ENCODE data around the gene TMEM181.
"Not testable (repeated sequence)": the region's sequence is repeated elsewhere in the genome, so short reads cannot be mapped to it uniquely, and the experiment has no call there.

Gene TMEM181

GRCh38 chr6:158517581-158517980 is 42.3 kb upstream of the TMEM181 start:
- ChIA-PET CTCF (no interaction called here), POLR2A (ENCODE audit: low non-redundant PET) (no interaction called here)
- no peak for TF ChIP-seq CTCF (conservative IDR thresholded peaks at IDR 0.05; ENCODE audit: low read depth)
- DNase-seq (ENCODE audit: low spot score) = no peak
- H3K27ac ChIP-seq = peak overlapping the region; percentile 83

- peak; percentile 86 for DNase-seq (ENCODE audit: low spot score)
- ChIA-PET POLR2A (ENCODE audit: low non-redundant PET) (no interaction called here), CTCF (interaction anchor here (0.6 to 2.6 kb wide), 8 partner anchors 8 to 1077 kb away, joined by 3 to 34 read pairs (median 4); no protein-coding TSS in a partner anchor)
- TF ChIP-seq CTCF (conservative IDR thresholded peaks at IDR 0.05; ENCODE audit: low read depth) = peak; percentile 77
- peak overlapping the region; percentile 83 for H3K27ac ChIP-seq
Observed at GRCh38 chr6:158518191-158519127, 41.4 kb upstream of the TMEM181 start.

GRCh38 chr6:158519300-158519699 is 40.6 kb upstream of the TMEM181 start:
- H3K27ac ChIP-seq = no peak overlapping the region
- DNase-seq (ENCODE audit: low spot score) = no peak
- TF ChIP-seq CTCF (conservative IDR thresholded peaks at IDR 0.05; ENCODE audit: low read depth) = no peak
- ChIA-PET POLR2A (ENCODE audit: low non-redundant PET) (interaction anchor here (0.5 kb wide), 1 partner anchor 12 kb away, joined by 4 read pairs; no protein-coding TSS in a partner anchor), CTCF (interaction anchor here (0.6 to 2.6 kb wide), 6 partner anchors 9 to 299 kb away, joined by 3 to 34 read pairs (median 4); no protein-coding TSS in a partner anchor)

- ChIA-PET POLR2A (ENCODE audit: low non-redundant PET) (interaction anchor here (0.5 kb wide), 1 partner anchor 11 kb away, joined by 4 read pairs; no protein-coding TSS in a partner anchor), CTCF (interaction anchor here (2.6 kb wide), 1 partner anchor 299 kb away, joined by 34 read pairs; no protein-coding TSS in a partner anchor)
- DNase-seq (ENCODE audit: low spot score) = no peak
- TF ChIP-seq CTCF (conservative IDR thresholded peaks at IDR 0.05; ENCODE audit: low read depth) = no peak
- no peak overlapping the region for H3K27ac ChIP-seq
Observed at GRCh38 chr6:158519761-158520160, 40.1 kb upstream of the TMEM181 start.

- DNase-seq (ENCODE audit: low spot score); H3K27ac ChIP-seq; POLR2A ChIA-PET (ENCODE audit: low non-redundant PET): not testable (repeated sequence)
- CTCF ChIA-PET = interaction anchor here (0.6 kb wide), 1 partner anchor 309 kb away, joined by 4 read pairs; no protein-coding TSS in a partner anchor
Observed at GRCh38 chr6:158520975-158521374, 38.9 kb upstream of the TMEM181 start.

- DNase-seq (ENCODE audit: low spot score) = no peak
- TF ChIP-seq CTCF (conservative IDR thresholded peaks at IDR 0.05; ENCODE audit: low read depth) = no peak
- ChIA-PET CTCF (no interaction called here), POLR2A (ENCODE audit: low non-redundant PET) (no interaction called here)
- no peak overlapping the region for H3K27ac ChIP-seq
Observed at GRCh38 chr6:158521759-158522158, 38.1 kb upstream of the TMEM181 start.

- H3K27ac ChIP-seq = no peak overlapping the region
- no peak for TF ChIP-seq CTCF (conservative IDR thresholded peaks at IDR 0.05; ENCODE audit: low read depth)
- POLR2A ChIA-PET (ENCODE audit: low non-redundant PET) = no interaction called here
- CTCF ChIA-PET = interaction anchor here (0.6 kb wide), 1 partner anchor 43 kb away, joined by 4 read pairs; no protein-coding TSS in a partner anchor
- DNase-seq (ENCODE audit: low spot score) = no peak
Observed at GRCh38 chr6:158522616-158523015, 37.3 kb upstream of the TMEM181 start.
